HS-27A (cell line): Measurements from ENCODE around the gene SAMD14.

Experiments
- DNase-seq: peaks from one replicate; pipeline ENCODE4 v3.0.0-alpha.2; 2012; ENCODE audit warnings: low read depth, missing footprints

SAMD14 gene

DNA sequence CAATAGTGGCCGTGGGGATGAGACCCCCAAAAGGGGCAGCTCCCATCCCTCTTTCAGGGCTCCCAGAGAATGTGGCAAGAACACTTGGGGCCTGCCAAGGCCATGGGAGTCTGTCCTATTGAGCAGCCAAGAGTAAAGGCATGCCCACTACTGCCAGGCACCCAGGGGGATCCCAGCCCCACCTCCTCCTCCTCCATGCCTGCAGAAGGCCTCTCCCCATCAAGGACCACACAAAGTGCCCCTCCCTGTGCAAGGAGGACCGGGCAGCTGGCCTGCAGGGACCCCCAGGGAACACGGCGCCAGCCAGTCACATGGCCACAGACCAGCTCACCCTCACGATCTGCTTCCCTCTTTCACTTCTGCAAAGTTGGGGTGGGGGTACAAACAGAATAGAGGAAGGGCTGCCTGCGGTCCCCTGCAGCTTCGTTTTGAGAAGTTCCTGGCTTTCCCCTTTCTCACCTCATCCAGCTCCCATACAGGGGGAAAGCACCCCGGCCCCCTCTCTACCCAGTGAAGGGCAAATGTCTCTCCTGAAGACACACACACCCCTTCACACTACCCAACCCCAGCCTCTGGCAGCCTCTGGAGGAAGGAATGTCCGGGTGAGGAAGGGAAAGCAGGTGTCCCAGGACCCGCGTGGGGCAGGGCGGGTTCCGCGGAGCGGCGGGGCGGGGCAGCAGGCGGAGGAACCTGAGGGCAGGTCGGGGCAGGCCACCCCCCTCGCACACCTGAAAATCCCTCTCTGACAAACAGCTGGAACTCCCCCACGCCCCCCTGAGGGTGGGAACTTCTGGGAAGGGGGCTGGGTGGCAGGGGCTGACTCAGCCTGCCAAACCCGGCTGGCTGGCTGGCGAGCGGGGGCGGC, 18.5 kb upstream of the SAMD14 start:
- no peak for DNase-seq

DNA sequence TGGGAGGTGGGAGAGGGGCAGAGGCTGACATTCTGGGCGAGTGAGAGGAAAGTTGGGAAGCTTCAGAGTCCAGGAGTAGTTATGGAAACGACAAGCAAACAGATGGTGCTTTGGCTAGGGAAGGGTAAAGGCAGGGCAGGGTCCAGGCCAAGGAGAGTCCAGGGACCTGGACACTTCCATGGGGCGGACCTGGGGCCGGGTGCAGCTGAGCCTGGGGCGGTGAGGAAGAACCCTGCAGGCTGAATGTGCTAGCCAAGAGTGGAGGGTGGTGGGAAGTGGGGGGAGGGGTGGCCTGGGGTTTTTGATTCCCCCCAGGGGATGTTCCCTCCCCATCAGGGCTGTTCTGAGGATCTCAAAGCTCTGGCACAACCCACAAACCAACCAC, 17.9 kb upstream of the SAMD14 start:
- no peak for DNase-seq

DNA sequence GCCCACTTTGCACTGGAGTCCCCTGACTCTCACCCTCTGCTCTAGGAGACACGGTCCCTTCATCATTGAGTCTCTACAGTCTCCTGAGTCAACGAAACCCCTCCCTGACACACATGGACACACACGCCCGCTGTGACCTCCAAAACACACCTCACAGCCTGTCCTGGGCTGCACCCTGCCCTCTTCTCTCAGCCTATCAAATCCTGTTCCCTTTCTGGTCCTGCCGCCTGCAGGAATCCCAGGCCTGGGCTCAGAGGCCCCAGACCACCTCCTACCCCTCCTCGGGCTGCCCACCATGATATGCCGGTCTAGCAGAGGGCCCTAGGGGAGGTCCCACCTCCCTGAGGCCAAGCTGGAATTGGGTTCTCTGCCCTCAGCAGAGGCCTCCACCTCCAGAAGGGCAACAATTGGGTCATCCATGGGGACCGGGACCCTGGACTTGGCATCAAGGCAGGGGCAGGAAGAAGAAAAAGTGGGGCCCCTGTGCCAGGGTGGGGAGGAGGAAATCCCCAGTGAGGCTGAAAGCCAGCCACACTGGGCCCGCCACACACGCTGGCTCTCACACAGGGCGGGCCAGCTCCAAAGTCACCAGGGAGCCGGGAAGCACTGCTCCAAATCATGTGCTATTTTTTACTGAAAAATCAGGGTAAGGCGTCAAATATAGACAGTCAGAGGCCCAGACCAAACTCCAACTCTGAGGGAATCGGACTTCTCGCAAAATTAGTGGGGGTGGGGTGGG, 17.1 kb upstream of the SAMD14 start:
- DNase-seq: no peak

DNA sequence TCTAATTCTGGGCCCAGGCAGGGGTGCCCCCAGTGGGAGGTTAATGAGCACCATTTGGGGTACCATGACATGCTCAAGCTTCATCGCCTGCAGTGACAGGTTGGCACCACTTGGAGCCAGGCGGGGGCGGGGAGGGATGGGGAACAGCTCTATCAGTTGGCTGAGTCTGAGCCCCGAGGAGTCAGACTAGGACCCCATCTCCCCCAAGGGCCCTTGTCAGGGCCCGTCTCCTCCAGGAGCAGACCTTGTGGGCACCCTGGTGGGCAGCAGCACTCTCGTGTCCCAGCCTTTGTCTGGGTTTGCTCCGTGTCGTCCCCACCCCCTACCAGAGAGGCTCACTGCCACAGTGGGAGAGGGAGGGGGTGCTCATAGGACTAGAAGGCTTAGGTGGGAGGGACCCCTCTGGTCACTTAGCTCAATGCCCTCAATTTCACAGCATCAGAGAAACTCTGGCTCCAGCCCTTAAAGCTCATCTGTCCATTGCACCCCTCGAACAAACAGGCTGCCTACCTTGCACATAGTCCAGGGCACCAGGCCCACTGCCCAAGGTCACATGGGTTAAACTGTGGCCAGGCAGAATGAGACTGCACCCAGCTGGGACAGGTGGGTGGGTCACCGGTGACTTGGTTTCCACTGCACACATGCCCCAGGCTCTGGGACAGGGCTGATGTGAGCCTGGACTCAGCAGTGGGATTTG, 16.4 kb upstream of the SAMD14 start:
- DNase-seq: no peak

DNA sequence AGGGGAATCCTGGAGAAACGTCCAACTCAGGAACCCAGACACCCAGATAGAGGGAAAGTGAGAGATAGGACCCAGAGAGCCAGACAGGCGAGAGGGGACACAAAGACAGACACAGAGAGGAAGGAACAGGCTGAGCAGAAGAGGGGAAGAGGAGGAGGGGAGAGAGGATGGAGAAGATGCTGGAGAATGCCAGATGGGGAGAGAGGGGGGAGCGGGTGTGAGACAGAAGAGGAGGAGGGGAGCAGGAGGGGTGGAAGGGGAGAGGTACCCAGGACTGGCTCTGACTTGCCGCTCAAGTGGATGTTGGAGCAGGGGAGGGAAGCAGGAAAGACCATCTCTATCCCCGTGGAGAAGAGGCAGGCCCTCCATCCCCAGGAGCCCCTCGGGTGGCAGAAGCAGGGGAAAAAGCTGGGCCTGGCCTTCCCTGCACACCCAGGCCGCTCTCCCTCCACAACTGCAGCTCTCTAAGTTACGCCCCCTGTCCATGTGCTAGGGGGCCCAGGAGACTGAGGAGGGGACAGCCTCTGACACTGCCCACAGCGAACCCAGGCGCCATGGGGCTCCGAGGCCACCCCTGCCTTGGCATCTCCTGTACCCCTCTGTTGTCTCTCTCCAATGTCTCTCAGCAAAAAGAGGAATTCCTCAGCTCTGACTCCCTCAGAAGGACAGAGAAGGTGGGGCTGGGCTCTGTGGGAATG, 15.7 kb upstream of the SAMD14 start:
- DNase-seq: no peak

DNA sequence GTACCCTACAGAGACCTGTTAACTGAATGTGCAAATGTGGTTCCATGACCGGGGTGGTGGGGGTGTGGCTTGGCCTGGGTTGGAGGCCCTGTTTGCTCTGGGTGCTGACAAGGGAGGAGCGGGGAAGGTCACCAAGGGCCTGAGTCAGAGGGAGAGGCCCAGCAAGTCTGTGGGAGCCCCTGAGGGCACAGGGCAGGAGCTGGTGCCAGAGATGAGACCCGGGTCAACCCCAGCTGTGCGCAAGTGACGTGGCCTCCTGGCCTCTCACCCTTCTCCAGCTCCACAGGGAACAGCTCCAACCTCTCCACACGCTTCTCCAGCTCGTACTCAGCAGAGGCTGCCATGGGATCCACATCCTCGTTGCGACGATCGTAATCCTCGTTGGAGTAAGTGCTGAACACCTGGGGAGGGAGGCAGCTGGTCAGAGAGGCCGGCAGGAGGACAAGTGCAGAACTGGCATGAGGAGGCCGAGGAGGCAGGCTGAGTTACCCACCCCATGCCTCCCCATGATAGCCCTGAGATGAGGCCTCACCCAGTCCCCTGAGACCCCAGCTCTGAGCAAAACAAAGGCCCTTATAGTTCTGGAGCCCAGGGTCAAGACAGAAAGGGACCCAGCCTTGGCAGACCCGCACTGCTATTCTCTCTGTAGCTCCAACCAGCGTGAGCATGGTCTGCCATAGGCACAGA, 15.0 kb upstream of the SAMD14 start:
- DNase-seq: no peak

DNA sequence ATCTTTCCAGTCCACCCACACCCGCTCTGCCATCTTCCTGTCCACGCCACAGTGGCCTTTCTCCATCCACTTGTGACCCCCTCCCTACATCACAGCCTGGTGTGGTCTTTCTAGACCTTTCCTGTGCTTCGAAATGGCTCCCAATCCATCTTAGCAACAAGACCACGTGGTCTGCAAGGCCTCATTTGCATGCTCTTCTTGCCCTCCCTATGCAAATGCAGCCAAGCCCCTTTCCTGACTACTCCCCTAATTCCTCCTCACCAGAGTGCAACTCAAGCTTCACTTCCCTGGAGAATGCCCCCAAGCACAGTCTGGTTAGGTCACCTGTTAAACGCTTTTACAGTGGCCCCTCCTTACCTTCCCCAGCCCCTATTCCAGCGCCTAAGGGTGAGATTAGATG, 14.4 kb upstream of the SAMD14 start:
- no peak for DNase-seq

DNA sequence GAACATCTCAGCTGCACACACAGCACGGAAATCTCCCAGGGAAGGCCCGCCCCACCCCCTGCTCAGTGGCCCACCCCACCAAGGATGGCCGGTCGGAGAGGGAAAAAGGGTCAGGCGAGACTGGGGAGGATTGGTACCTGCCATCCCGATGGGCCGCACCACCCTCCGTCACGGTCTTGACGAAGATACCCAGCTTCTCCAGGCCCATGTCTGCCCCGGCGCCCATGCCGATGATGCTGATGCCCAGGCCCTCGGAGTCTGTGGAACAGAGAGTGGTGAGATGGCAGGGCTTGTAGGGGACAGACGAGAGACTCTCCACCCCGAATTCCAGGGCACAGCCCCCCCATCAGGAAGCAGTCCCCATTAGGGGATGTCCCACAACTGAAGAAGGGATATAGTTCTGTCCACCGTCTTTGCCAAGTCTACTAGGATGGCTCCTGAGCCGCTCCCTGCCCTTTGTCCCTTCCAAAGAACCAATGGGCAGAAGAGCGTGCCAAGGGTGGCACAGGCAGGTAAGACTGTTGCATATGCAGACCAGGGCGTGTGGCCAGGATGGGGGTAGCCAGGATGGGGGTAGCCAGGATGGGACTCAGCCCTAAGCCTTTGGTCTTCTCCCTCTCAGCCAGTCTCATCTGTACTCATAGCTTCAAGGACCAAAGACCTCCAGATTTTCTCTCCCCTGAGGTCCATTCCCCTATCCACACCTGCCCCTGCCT, 13.7 kb upstream of the SAMD14 start:
- DNase-seq: no peak

DNA sequence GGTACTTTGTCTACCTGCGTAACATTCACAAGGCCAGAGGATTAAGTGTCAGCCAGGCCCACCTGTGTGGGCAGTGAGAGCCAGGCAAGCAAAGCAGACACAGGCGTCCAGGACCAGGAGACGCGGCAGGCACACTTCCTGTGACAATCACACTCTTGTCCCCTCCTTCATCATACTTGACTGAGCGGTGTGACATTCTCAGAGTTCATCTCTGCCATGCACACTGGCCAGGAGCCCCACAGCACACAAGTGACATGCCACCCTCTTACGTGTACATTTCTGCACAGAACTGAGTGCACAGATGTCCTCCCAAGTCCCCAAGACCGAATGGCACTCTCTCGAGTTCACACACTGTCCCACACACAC, 11.8 kb upstream of the SAMD14 start:
- no peak for DNase-seq

DNA sequence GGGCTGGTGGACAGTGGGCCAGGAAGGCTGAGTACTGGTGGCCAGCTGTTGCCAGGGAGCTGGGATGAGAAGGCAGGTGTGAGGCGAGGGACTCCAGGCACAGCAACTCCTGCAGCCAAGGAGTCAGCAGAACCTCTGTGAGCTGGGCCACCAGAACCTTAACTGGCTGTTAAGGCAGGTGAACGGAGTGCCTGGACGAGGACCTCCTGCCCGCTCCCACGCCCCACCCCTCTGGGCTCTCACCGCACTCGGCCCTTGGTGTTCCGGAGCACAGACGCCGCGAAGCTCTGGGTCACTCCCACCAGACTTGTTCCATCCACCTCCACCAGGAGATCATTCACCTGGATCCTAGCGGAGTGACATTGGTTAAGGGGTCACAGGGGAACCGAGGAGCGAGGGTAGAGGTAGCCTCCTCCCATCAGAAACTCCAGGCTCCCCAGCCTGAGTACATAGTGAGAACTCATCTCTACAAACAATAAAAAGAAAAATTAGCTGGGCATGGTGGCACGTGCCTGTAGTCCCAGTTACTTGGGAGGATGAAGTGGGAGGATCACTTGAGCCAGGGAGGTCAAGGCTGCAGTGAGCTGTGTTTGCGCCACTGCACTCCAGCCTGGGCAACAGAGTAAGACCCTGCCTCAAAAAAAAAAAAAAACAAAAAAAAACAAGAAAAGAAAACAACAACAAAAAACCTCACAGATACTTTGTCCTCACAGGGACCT, 11.2 kb upstream of the SAMD14 start:
- no peak for DNase-seq

DNA sequence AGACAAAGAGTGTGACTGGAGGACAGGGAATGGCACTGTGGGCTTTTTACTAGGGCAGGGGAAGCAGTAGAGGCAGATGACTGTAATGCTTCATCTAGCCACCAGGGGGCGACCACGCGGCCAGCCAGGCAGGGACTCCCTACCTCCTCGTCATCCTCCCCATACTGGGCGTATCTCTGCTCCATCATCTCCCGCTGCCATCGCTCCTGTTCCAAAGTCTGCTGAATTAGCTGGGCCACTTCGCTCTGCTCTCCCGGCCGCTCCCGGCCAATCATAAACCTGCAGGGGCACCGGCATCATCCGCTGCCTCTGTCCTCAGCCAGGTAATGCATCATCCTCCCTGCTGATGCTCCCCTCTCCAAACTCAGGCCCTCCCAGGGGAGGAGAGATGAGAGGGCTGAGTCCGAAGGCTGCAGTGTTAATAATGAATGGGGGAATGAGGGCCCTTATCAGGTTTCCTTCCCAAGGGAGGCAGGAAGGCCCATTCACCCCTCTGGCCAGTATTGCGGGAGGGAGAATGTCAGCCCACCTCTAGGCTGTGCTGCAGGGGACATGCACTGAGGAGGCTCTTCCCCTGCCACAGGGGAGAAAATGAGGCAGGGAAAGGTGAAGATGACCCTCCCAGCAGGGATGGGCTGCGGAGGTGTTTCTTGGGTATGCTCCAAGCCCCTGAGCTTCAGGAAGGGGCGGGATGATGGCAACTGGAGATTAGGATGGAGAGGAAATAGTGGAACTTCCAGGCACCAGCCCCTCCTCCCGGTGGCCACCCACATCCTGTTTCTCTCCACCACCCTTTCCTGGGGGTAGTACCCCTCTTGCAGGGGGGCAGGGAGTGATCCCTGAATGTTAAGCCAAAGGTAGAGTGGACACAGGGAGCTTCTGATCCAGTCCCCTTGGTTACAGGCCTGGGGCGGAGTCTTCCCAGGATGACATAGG, 10.3 kb upstream of the SAMD14 start:
- no peak for DNase-seq

DNA sequence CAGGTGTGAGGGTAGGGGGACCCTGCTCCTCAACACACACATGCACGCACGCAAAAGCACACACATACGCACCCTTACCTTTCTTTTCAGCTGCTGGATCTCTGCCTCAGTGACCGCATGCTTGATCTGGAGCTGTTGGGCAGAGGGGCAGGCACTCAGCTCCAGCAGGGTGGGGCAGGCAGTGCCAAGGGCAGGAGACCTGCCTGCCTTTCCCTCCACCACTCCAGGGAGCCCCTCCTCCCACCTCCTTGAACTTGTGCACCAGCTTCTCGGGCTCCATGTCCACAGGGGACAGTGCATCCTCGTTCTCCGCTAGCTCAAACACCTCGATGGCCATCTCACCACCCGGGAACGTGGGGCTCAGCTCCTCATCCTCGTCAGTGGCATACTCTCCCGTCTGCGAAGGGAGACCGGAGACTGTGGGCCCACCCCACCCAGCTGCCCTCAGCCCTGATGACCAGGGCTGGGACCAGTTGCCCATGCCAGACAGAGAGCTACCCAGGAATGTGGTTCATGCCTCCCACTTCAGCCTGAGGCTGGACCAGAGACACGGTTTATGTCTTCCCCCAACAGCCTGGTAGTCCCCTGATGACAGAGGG, 9.3 kb upstream of the SAMD14 start:
- DNase-seq: no peak

DNA sequence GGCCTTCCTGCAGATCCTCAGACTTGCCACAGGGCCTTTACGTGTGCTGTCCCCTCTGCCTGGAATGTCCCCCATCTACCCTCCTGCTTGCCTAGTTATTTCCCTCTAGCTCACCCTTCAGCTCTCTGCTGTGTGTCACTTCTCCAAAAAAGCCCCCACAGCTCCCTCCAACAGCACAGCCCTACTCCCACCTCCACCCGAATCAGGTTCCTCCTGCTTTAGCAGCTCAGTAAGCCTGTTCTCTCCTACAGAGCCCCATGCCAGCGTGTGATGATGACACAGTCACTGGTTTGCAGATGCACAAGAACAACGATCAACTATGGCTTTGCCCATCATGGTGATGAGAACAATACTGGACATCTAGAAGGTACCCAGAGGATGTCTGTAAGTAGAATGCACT, 7.1 kb upstream of the SAMD14 start:
- no peak for DNase-seq

DNA sequence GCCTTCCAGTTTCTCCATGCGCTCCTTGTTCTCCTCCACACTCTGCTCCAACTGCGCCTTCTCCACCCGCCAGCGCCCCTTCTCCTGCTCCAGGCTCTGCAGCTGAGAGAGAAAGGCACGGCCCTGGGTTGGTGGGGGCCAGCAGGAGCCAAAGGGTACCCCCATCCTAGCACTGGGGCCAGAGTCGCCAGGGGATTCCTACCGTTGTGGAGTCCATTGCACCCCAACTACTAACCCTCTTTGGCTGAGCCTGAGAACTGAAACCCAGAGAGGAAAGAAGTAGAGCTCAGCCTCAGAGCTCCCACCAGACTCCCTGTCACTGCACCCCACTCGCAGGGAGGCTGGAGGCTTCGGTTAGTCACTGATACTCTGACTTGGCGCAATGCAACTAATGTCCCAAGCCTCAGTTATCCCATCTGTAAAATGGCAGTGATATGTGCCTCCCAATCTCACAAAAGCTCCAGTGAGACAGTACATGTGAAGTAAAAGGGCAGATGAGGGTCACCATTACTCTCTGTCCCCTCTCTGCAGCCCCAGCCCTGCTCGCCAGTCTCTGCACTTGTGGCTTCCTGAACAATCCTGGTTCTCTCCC, 6.2 kb upstream of the SAMD14 start:
- DNase-seq: no peak

DNA sequence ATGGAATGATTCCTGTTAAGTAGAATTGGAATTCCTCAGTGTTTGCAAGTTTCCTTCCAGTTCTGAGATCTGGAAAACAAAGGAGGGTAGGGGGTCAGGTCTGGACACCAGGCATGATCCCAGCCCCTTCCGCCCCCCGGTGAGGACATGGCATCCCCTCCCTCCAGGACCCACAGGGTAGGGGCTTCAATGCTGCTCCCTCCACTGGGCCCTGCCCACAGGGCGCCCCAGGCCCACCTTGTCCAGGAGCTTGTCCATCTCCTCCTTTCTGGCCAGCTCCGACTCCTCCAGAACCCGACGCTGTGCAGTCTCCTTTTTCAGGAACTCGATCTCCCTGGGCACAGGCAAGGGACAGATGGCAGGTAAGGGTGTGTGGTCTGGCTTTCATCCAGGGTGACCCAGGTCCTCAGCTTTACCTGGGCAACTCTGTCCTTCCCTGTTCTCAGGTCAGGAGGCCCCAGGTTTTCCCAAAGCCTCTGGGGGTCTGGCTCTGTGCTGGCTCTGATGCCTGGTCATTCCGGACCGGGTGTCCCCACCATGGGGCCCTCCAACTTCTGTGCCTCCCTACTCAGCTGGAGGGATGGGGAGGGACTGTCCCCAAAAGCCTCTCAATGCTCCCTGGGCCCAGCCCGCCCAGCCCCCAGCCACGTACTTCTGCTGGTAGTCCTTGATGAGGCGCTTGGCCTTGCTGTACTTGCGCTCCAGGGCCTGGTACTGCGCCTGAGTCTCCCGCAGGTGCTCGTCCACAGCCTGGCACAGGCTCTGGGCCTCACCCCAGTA, 5.5 kb upstream of the SAMD14 start:
- DNase-seq: no peak

DNA sequence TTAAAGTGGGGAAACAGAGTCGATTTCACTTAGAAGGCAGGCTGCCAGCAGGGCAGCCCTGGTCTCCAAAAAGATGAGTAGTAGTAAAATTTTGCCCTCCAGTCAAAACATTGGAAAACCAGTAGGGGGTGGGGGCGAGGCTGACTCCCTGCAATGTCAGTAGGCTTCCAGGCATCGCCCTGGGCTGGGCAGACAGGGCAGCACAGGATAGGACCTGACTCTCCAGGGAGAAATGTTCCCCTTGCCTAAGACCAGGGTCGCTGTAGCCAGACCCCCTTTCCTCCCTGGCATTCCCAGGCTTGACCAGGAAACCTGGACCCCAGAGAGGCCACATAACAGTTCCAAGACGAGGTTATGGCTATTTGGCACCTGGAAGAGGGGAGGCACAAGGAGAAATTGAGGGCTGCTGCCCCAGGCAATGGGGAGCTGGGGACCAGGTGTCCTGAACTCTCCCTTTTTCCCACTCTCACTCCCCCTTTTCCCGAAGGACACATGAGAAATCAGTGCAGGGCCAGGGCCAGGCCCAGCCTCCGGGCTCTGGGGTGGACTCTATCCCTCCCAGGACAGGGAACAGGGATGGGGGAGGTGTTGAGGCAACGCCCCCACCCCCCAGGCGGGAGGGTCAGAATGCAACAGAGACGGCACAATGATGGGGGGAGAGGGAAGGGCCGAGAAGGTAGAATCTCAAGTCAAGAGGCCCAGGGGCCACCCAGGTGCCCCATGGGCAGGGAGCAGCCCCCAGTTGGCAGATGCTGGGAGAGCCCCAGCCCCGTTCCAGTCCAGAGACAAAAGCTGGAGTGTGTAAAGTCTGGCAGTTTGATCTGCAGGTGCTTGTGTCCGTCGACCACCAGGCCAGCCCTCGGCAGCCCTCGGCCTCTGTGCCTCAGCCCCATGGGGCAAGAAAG, 4.5 kb upstream of the SAMD14 start:
- DNase-seq: no peak

DNA sequence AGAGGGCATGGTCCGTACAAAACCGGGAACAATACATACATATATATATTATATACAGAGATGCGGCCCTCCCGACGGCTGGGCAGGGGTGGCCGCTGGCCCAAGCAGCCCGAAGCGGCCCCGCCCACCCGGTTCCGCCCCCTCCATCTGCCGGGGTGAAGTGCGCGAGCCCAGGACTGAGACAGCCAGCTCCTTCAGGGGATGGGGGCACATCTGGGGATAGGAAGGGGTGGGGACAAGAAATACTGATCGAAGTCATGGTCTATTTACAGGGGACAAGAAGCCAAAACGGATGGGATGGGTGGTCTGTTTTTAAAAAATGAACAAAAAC, 3.8 kb upstream of the SAMD14 start:
- DNase-seq: no peak
